ENCODE data around the gene COQ10A. TPM values are rescaled to one million over a fixed set of nuclear protein-coding genes. Genes with fewer than 3 reads are reported as not detected.

COQ10A gene
- total and polyA plus RNA-seq, 2 of the 13 experiments (the other 11 are each of a cell fraction or from before 2014, with no cell fraction given): 21.0 to 37.3 TPM

DNA sequence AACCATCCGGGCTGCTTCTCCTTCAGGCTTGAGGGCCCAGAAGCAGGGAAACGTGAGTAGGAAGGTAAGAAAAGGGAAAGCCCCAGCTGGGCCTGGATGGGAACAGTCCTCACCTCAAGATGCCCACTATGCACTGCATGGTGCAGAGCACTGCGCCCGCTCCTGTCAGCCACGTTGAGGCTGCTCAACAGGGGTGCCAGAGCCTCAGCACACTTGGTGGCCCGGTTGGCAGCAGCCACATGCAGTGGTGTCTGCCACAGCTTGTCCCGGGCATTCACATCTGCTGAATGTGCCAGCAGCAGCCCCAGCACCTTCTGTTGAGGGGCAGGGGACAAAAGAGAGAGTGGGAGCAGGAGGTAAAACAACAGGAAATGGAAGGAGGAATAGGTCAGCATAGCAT is 11.1 kb upstream of the COQ10A start (continued):
- TF ChIP-seq, protein P1, sequence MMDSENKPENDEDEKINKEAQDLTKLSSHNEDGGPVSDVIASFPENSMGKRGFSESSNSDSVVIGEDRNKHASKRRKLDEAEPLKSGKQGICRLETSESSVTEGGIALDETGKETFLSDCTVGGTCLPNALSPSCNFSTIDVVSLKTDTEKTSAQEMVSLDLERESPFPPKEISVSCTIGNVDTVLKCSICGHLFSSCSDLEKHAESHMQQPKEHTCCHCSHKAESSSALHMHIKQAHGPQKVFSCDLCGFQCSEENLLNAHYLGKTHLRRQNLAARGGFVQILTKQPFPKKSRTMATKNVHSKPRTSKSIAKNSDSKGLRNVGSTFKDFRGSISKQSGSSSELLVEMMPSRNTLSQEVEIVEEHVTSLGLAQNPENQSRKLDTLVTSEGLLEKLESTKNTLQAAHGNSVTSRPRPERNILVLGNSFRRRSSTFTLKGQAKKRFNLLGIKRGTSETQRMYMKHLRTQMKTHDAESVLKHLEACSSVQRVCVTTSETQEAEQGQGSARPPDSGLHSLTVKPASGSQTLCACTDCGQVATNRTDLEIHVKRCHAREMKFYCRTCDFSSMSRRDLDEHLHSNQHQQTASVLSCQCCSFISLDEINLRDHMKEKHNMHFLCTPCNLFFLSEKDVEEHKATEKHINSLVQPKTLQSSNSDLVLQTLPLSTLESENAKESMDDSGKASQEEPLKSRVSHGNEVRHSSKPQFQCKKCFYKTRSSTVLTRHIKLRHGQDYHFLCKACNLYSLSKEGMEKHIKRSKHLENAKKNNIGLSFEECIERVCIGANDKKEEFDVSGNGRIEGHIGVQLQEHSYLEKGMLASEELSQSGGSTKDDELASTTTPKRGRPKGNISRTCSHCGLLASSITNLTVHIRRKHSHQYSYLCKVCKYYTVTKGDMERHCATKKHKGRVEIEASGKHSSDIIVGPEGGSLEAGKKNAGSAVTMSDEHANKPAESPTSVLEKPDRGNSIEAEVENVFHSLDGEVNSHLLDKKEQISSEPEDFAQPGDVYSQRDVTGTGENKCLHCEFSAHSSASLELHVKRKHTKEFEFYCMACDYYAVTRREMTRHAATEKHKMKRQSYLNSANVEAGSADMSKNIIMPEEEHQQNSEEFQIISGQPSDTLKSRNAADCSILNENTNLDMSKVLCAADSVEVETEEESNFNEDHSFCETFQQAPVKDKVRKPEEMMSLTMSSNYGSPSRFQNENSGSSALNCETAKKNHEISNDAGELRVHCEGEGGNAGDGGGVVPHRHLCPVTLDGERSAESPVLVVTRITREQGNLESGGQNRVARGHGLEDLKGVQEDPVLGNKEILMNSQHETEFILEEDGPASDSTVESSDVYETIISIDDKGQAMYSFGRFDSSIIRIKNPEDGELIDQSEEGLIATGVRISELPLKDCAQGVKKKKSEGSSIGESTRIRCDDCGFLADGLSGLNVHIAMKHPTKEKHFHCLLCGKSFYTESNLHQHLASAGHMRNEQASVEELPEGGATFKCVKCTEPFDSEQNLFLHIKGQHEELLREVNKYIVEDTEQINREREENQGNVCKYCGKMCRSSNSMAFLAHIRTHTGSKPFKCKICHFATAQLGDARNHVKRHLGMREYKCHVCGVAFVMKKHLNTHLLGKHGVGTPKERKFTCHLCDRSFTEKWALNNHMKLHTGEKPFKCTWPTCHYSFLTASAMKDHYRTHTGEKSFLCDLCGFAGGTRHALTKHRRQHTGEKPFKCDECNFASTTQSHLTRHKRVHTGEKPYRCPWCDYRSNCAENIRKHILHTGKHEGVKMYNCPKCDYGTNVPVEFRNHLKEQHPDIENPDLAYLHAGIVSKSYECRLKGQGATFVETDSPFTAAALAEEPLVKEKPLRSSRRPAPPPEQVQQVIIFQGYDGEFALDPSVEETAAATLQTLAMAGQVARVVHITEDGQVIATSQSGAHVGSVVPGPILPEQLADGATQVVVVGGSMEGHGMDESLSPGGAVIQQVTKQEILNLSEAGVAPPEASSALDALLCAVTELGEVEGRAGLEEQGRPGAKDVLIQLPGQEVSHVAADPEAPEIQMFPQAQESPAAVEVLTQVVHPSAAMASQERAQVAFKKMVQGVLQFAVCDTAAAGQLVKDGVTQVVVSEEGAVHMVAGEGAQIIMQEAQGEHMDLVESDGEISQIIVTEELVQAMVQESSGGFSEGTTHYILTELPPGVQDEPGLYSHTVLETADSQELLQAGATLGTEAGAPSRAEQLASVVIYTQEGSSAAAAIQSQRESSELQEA (CRISPR knock-in tag; IDR thresholded peaks at IDR 0.05; ENCODE audit: not compliant biosample characterization): no peak

DNA sequence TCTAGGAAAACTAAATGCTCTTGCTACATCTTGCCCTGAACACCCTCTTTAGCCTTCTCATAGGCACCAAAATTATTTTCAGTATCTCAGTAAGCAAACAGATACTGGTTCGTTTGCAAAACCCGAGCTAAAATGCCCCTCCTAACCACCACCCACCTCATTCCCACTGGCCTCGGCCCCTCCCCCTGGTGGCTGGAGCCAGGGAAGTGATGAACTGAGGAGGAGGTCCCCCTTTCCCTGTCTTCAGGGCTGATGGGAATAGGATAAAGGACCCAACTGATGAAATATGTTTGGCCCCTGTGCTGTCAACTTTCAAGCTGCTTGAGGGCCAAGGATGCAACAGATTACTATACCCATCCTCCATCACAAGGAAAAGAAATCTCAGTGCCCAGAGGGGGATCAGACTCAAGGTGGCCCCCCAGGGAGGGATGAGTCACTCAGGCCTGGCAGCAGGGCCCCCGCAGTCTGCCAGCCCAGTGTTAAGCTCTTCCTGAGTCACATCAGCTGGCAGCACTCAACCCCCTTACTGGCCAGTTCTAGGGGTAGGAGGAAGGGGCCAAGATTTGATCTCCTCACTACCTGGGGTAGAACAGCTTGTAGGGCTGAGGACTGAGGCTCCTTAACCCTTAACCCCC is 10.3 kb upstream of the COQ10A start:
- 61% methylated on average over 4 of the region's 4 CpGs for WGBS (ENCODE audit: low lambda C conversion rate)
- POLR2A ChIA-PET: interaction anchor here (1.4 to 3.5 kb wide), 2 partner anchors 10 to 25 kb away, joined by 8 to 24 read pairs; partner anchors contain the start of gene COQ10A
- no peak for DNase-seq (ENCODE audit: low spot score)
- Histone ChIP-seq H4K20me1 (ENCODE audit: insufficient read depth, low read length) (no peaks in the 10 kb centered on the region), H3K9ac (ENCODE audit: insufficient read depth, low read depth, low read length) (peak overlapping the region; percentile 79; the same call in 1 of the 2 replicates), H3K4me3 (replicated peaks in 1 of 3; ENCODE audit: insufficient read depth in 1 of 3, low read depth in 2 of 3, low read length in 3 of 3) (no peak overlapping the region), H3K27me3 (ENCODE audit: control insufficient read depth in 1 of 2, insufficient read depth in 2 of 2, low read length in 2 of 2) (no peaks in the 10 kb centered on the region), H3K27ac (ENCODE audit: extremely low read length, insufficient read depth, low read length) (no peak overlapping the region), H3K9me3 (ENCODE audit: low read length) (no peaks in the 10 kb centered on the region), H3K79me2 (ENCODE audit: insufficient read depth, low read length) (peaks cover 10% of the 10 kb centered on the region), H3K4me2 (ENCODE audit: low read depth, low read length) (peak overlapping the region; percentile 77; the same call in 1 of the 2 replicates), H2AFZ (ENCODE audit: low read length) (no peak overlapping the region), H3K36me3 (replicated peaks in 1 of 2; ENCODE audit: control insufficient read depth in 1 of 2, insufficient read depth in 2 of 2, low read length in 2 of 2) (peaks cover 20 to 40% of the 10 kb centered on the region in 2 experiments), H3K4me1 (ENCODE audit: insufficient read depth, low read length) (peaks cover 21% of the 10 kb centered on the region)
- no peak for TF ChIP-seq AGO2 (optimal IDR thresholded peaks at IDR 0.05; ENCODE audit: low read depth, low read length)
- TF ChIP-seq, protein P2, sequence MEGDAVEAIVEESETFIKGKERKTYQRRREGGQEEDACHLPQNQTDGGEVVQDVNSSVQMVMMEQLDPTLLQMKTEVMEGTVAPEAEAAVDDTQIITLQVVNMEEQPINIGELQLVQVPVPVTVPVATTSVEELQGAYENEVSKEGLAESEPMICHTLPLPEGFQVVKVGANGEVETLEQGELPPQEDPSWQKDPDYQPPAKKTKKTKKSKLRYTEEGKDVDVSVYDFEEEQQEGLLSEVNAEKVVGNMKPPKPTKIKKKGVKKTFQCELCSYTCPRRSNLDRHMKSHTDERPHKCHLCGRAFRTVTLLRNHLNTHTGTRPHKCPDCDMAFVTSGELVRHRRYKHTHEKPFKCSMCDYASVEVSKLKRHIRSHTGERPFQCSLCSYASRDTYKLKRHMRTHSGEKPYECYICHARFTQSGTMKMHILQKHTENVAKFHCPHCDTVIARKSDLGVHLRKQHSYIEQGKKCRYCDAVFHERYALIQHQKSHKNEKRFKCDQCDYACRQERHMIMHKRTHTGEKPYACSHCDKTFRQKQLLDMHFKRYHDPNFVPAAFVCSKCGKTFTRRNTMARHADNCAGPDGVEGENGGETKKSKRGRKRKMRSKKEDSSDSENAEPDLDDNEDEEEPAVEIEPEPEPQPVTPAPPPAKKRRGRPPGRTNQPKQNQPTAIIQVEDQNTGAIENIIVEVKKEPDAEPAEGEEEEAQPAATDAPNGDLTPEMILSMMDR (CRISPR knock-in tag; IDR thresholded peaks at IDR 0.05): peak; percentile 30; the same call in 1 of the 2 replicates
- CTCF ChIA-PET (ENCODE audit: low intra/inter-chr PET ratio, low total read pairs): no interaction called here
- no peak for ATAC-seq
- FAIRE-seq: no peak
- in situ Hi-C loops (cut with HindIII; ENCODE audit: extremely low pct_ligation_motif_present, low pct_unique_long_range_greater_than_20kb): loop anchor here (5.0 kb wide), 2 partner anchors 34 to 64 kb away; partner anchors contain the start of genes NABP2 and RNF41
- BruUV-seq (replicated peaks): no TSS peak
- intact Hi-C loops (cut with micrococcal nuclease; ENCODE audit: unreplicated experiment): loop anchor here (5.0 kb wide), 1 partner anchor 34 kb away; the partner anchor contains the start of genes NABP2 and RNF41

Data from HepG2 (cell line).